Stomach (tissue), 4 donors: ENCODE measurements around the gene CHRFAM7A.
"Not testable (repeated sequence)": the region's sequence is repeated elsewhere in the genome, so short reads cannot be mapped to it uniquely, and the experiment has no call there.

Source experiments
- EP300 ChIP-seq: sonication (generic); formaldehyde crosslinking; IDR thresholded peaks from one replicate; pipeline ENCODE4 v1.6.1; 2017; ENCODE audit warnings: antibody characterized with exemption
- POLR2A ChIP-seq, 4 donors: fragments of 450-650 bp; IDR thresholded peaks; one replicate each; pipeline ENCODE4 v1.6.1; 2016; ENCODE audit warnings: antibody characterized with exemption in 4 of 4, control low read depth in 2 of 4, mild to moderate bottlenecking in 1 of 4, moderate library complexity in 1 of 4
- TF ChIP-seq, protein P1 (sequence below), 7 experiments: fragments of 450-650 bp in 4 of 7; fragments of 200-600 bp in 3 of 7; sonication (generic) in 3 of 7; IDR thresholded peaks; one replicate each; pipeline ENCODE4 v1.5.1; 2016 to 2019; ENCODE audit warnings: antibody characterized with exemption in 7 of 7, control low read depth in 2 of 7, mild to moderate bottlenecking in 1 of 7

DNA sequence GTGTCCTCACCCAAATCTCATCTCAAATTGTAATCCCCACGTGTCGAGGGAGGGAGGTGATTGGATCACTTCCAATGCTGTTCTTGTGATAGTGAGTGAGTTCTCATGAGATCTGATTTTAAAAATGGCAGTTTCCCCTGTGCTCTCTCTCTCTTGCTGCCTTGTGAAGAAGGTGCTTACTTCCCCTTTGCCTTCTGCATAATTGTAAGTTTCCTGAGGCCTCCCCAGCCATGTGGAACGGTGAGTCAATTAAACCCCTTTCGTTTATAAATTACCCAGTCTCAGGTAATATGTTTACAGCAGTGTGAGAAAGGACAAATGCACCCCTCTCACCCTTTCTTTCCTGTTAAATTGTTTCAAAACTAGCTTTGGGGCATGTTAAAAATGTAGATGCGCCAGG, 59.2 kb downstream of the CHRFAM7A start:
- TF ChIP-seq, protein P1, sequence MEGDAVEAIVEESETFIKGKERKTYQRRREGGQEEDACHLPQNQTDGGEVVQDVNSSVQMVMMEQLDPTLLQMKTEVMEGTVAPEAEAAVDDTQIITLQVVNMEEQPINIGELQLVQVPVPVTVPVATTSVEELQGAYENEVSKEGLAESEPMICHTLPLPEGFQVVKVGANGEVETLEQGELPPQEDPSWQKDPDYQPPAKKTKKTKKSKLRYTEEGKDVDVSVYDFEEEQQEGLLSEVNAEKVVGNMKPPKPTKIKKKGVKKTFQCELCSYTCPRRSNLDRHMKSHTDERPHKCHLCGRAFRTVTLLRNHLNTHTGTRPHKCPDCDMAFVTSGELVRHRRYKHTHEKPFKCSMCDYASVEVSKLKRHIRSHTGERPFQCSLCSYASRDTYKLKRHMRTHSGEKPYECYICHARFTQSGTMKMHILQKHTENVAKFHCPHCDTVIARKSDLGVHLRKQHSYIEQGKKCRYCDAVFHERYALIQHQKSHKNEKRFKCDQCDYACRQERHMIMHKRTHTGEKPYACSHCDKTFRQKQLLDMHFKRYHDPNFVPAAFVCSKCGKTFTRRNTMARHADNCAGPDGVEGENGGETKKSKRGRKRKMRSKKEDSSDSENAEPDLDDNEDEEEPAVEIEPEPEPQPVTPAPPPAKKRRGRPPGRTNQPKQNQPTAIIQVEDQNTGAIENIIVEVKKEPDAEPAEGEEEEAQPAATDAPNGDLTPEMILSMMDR (IDR thresholded peaks at IDR 0.05), result not testable (repeated sequence)
- TF ChIP-seq EP300; POLR2A (IDR thresholded peaks at IDR 0.05): not testable (repeated sequence)
